Mucosa of gallbladder (tissue), 1 donor: Measurements from ENCODE around the gene TMEM135. TPM values are rescaled to one million over a fixed set of nuclear protein-coding genes. Genes with fewer than 3 reads are reported as not detected.

Experiments
- DNase-seq: peaks from one replicate; pipeline ENCODE4 v3.0.0-alpha.2; 2020; ENCODE audit warnings: low spot score
- total RNA-seq: library from RNA; stranded (reverse); gene quantifications from one replicate; pipeline ENCODE4 v1.2.1, GENCODE V29; 2021
- donor health status: DM: no; HTN: no; CAD: no.

TMEM135 gene
- total RNA-seq, 1 donor from 2014 or later, result 23.7 TPM

DNA sequence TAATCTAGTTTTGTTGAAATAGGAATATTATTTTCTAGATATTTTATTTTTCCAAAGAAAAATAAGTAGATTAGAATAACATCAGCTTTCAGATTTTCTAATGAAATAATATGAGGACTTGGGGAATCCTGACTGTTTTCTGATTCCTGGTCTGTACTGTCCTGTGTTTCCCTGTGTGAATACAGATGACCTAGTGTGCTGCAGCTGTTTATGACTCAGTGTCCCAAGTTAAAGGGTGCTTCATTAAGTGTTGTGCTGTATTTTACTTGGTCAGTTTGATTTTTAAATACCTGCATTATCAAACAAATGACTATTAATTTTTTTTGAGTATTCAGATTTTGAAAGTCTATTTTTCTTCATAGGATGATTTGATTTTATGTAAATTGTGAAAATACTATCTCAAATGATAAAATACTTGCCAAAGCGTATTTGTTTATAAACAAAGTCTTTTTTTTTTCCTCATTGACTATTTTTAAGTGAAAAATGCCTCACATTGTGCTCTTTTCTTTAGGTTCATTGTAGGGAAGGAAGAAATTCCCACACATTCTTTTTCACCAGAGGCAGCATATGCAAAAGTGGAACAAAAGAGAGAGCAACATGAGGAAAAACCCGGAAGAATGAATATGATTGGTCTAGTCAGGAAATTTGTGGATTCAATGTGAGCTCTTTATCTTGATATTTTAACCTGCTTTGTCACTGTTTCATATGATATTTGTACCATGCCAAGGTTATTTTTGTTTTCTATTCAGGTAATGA, 264.2 kb downstream of the TMEM135 start:
- DNase-seq, result no peak

- DNase-seq, result no peak
Observed at GRCh38 chr11:87304412-87304811, 266.7 kb downstream of the TMEM135 start.

- DNase-seq, result no peak
Observed at GRCh38 chr11:87306262-87306851, 268.6 kb downstream of the TMEM135 start.

DNA sequence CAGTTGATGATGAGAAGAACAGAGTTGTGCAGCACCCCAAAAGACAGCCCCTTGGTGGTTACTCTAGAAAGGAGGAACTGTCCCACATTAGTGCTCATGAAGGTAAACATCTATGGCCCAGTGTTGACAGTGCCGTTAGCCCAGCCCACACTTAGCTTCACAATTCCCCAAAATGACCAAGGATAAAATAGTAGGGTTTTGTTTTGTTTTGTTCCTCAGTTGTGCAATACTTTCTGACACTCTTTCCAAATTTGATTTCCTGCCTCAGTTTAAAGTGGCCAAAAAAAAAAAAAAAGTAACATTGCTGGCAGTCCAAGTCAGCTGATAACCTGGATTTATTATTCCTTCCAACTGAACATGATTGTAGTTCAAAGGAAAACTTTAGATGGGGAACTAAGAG, 269.4 kb downstream of the TMEM135 start:
- no peak for DNase-seq

DNA sequence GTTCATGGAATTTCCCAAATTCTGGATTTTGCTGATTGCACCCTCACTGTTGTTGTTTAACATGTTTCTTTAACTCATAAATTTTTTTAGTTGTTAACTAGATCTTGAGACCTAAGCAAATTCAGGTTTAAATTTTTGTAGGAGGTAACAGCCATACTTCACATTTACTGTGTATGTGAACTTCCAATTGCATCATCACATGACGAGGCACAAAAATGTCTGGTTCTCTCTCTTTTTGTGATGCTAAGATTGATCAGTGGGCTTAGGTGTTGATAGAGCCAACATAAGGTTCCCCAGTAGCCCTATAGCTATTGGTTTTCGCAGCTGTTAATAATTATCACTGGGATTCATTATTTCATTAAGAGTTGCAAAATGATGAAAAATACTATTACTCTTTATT, 277.5 kb downstream of the TMEM135 start:
- no peak for DNase-seq

DNA sequence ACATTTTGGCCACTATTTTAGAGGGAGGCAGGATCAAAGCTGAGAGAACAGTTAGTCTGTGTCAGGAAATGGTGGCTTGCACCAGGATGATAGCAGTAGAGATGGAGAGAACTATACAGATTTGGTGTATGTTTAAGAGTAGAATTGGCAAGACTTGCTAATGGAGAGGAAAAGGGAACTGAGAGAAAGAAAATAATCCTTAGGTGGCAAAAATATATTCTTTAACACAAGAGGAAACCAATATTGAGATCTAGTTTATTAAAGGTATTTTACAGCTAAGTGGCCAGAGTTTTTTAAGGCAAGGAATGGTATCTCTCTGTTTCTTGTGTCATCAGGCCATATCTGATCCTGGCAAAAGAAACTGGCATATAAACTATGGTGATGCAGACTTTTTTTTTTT, 278.8 kb downstream of the TMEM135 start:
- DNase-seq, result no peak

GRCh38 chr11:87317441-87317840, 279.7 kb downstream of the TMEM135 start:
- DNase-seq, result no peak

- no peak for DNase-seq
Observed at GRCh38 chr11:87320123-87320522, 282.4 kb downstream of the TMEM135 start.

GRCh38 chr11:87322568-87322967, 284.8 kb downstream of the TMEM135 start:
- DNase-seq, result no peak

DNA sequence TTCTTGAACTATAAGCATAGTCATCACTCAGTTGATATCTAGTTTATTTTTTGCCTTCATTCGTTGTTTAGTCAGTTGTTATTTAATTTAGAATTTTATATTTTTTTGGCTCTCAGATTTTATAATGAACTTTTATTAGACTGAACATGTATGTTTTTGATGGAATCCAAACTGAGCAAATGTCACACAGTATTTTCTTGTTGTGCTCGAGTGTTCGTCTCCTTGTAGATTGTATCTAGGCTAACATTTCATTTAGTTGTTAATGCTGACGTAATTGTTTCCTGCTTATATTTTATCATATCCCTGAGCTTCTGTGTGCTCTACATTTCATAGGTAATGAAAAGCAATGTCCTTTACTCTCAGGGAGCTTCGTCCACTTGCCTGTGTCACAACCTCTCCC, 286.2 kb downstream of the TMEM135 start:
- DNase-seq, result no peak

GRCh38 chr11:87324817-87325489, 287.2 kb downstream of the TMEM135 start:
- no peak for DNase-seq

DNA sequence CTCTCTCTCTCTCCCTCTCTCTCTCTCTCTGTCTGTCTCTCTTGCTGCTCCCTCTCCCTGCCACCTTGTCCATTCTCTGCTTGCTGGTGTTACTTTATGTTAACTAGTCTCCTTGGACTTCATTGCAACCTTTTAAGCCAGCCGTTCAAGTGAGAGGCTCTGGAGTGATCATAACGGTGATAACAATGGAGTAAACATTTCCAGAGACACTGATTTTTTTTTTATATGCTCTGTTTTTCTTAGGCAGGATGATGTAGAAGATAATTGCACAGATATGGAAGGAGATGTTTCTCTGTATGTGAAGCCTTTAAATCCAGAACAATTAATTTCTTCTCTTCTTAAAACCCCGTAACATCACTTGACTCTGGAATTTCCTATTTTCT, 287.7 kb downstream of the TMEM135 start:
- no peak for DNase-seq

GRCh38 chr11:87326594-87326993, 288.9 kb downstream of the TMEM135 start:
- no peak for DNase-seq

- no peak for DNase-seq
Observed at GRCh38 chr11:87329172-87329571, 291.4 kb downstream of the TMEM135 start.

GRCh38 chr11:87330187-87330601, 292.5 kb downstream of the TMEM135 start:
- no peak for DNase-seq

- DNase-seq, result no peak
Observed at GRCh38 chr11:87331273-87331672, 293.5 kb downstream of the TMEM135 start.

DNA sequence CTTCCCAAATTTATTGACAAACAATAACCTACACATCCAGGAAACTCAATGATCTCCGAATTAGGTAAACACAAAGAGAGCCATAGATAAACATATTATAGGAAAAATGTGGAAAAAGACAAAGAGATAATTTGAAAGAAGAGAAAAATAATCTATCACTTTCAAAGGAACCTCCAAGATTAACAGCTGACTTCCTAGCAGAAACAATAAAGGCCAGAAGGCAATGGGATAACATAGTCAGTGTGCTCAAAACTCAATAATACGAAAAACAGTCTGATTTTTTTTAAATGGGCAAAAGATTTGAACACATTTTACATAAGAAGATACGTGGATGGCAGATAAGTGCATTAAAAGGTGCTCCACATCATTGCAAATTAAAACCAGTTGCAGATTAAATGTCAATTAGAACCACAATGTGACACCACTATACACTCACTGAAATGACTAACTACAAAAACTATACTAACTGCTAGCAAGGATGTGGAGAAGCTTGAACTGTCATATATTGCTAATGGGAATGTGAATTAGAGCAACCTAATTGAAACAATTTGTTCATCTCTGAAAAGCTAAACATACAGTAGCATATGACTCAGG, 300.4 kb downstream of the TMEM135 start:
- DNase-seq, result no peak

- DNase-seq, result no peak
Observed at GRCh38 chr11:87339416-87339815, 301.7 kb downstream of the TMEM135 start.

- DNase-seq, result no peak
Observed at GRCh38 chr11:87347441-87347840, 309.7 kb downstream of the TMEM135 start.

GRCh38 chr11:87347854-87348253, 310.1 kb downstream of the TMEM135 start:
- no peak for DNase-seq

DNA sequence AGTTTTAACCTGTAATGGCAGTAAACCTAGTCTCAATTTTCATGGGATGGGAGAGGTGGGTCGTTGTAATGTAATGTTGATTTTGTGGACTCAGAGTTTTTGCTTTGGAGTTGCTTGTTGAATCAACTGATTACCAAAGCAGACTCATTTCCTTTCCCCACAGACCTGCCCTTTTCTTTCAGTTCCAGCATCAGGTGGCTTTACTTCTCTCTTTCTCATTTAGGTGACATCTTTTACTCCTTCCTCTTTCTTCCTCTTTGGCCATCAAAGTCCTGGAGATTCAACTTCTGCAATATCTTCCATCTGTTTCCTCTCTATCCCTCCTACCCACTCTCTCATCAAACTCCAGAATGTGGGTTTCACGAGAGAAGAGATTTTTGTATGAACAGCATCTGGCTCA, 313.9 kb downstream of the TMEM135 start:
- DNase-seq, result no peak
